VCaP (cell line): ENCODE measurements around the gene HIVEP3.

ENCODE experiments used
- H3K27ac ChIP-seq: fragments of 450-650 bp; 2 replicates; pipeline ENCODE4 v1.5.1; 2017
- TF ChIP-seq, protein P1 (sequence below): fragments of 450-650 bp; conservative IDR thresholded peaks from 2 replicates; pipeline ENCODE4 v1.5.1; 2017; ENCODE audit warnings: mild to moderate bottlenecking, moderate library complexity

HIVEP3 gene

DNA sequence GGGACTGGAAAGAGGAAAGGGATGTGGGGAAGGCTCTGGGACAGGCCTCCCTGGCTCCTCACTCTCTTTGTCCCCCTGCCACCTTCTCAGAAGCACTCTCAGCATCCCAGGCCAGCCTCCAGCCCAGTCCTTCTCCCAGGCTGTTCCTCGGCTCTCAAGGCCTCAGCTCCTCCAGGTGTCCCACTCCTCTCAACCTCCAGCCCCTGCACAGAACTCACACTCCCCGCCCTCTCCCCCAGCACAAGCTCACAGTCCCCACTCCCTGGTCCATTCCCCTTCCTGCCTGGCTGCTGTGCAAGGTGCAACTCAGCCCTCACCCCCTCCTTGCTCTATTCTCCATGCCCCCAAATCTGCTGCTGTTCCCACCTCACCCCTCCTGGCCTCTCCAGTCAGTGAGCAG is 185.0 kb downstream of the HIVEP3 start:
- TF ChIP-seq, protein P1, sequence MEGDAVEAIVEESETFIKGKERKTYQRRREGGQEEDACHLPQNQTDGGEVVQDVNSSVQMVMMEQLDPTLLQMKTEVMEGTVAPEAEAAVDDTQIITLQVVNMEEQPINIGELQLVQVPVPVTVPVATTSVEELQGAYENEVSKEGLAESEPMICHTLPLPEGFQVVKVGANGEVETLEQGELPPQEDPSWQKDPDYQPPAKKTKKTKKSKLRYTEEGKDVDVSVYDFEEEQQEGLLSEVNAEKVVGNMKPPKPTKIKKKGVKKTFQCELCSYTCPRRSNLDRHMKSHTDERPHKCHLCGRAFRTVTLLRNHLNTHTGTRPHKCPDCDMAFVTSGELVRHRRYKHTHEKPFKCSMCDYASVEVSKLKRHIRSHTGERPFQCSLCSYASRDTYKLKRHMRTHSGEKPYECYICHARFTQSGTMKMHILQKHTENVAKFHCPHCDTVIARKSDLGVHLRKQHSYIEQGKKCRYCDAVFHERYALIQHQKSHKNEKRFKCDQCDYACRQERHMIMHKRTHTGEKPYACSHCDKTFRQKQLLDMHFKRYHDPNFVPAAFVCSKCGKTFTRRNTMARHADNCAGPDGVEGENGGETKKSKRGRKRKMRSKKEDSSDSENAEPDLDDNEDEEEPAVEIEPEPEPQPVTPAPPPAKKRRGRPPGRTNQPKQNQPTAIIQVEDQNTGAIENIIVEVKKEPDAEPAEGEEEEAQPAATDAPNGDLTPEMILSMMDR, result no peak
- no peak overlapping the region for H3K27ac ChIP-seq

DNA sequence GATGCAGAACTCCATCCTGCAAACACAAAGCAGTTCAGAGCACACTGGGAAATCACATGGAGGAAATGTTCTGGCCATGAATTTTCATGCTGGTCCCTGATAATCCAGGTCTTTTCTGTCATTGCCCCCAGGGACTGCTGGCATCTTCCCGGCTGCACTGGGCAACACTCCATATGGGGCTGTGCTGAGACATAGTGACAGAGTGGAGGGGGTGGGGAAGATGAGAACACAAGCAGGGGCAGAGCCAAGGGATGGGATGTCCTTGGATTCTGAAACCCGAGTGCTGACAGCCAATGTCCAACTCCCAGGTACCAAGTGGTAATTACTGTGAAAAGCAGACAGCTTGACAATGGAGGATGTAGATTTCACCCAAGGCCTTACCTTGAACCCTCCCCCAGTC is 185.7 kb downstream of the HIVEP3 start:
- TF ChIP-seq, protein P1, result no peak
- H3K27ac ChIP-seq, result no peak overlapping the region

DNA sequence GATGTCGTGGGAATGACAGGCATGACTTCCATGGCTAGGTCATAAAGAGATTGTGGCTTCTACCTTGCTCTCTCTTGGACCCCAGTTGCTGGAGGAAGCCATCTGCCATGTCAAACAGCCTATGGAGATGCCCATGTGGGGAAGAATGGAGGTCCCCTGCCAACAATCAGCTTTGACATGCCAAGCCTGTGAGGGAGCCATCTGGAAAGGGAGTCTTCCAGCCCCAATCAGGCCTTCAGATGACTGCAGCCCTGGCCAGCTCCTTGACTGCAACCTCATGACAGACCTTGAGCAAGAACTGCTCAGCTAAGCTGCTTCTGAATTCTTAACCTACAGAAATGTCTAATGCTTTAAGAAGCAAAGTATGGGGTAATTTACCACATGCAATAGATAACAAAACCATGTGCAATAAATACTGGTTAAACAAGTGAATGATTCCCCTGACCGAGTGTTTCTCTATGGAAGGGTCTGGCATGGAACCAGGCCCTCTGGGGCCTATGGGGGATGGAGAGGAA is 187.1 kb downstream of the HIVEP3 start:
- TF ChIP-seq, protein P1, result no peak
- no peak overlapping the region for H3K27ac ChIP-seq

DNA sequence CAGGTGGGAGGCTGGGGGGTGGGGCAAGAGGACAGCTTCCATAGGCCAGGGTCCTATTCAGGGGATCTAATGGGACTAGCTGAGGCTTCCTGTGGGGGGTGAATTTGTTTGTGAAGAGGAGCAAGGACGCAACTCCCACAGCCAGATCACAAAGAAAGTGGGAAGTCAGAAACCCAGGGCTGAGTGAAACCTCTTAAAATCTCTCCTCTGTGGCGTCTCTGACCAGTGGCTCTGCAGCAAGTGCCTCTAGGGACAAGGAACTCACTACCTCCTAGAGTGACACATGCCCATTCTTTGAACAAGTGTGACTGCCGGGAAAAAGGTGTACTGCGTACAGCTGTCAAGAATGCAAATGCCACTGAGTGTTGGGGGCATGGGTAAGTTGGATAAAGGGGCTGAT is 187.9 kb downstream of the HIVEP3 start:
- TF ChIP-seq, protein P1, result no peak
- no peak overlapping the region for H3K27ac ChIP-seq

DNA sequence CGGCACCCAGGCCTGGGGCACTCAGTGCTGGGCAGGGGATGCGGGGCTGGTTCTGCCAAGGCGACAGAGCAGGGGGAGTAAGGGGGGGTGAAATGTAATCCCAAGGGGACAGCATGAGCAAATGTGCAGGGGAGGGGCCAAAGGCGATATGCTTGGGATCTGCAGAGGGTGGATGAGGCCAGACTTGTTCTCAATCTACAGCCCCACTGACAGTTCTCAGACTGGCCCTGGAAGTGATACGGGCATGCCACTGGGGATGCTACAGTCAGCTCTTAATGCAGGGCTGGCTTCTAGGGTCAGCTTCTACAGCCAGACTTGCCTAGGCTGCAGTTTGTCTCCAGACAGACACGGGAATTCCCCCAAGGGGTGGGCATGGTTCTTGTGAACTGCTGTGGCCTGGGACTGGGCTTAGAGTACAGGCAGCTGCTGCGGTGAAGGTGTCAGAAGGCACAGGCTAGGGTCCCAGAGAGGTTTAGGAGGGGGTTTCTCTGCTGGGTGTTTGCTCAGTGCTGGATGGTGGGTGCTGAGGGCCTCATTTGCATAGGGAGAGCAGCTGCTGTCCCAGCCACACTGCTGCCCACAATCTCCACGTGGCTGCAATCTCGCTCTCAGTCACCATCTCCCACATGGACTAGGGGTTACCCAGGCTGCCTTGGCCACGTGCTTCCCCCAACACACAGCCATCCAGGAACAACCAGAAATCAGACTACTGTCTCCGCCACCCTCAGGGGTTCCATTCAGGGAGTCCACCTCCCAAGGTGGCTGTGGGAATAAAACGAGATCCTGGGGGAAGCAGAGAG is 190.1 kb downstream of the HIVEP3 start:
- no peak overlapping the region for H3K27ac ChIP-seq

DNA sequence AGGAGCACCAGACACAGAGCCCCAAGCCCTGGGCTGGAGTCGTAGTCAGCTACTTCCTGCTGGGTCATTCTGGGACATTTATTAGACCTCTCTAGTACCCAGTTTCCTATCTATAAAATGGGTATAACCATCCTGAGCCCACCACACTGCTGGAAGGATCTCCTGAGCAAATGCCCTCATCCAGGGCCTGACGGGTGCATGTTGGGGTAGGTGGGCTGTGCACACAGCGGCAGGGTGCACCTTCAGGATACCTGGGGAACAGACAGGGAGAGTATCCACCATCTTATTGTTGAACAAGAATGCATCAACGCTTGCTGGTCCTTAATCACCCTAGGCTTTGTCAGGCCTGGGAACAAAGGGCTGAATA is 191.0 kb downstream of the HIVEP3 start:
- no peak overlapping the region for H3K27ac ChIP-seq
- TF ChIP-seq, protein P1, result no peak

More for the DNA sequence above, 190.1 kb downstream of the HIVEP3 start:
- TF ChIP-seq, protein P1, result no peak

DNA sequence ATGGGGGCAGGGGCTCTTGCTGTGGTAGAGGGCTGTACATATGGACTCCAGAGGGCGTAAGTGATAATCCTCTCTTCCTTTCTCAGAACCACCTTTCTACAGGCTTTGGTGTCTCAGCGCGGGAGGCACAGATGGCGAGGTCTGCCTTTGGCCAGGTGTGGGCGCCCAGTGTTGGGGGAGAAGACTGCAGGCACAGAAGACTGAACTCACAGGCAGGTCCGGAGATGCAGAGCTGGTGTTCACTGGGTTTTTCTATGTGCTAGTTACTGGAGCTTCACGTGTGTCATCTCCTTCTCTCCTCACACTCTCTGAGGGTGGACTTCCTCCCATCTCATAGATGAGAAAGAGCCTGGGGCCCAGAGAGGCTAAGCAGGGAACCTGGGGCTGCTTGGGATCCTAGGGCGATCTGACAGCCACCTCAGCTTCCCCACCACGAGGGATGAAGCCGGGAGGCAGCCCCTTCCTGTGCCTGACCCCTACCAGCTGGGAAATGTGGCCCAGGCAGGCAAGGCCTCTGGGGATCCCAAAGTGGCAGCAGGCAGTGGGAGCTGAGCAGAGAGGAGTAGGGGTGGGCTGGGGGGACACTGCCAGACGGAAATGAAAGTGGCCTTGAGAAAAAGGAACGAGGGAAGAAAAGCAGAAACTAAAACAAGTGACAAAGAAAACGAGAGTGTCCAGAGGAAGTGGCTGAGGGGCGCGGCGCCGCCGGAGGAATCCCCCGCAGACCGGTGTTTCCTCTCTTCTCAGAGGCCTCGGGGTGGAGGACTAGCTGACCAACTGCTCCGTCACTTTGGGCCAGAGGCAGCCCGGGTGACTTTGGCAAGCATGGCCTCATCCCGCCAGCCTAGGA is 191.6 kb downstream of the HIVEP3 start:
- TF ChIP-seq, protein P1, result no peak
- H3K27ac ChIP-seq, result no peak overlapping the region
